Neural progenitor cell (in vitro differentiated cells): ENCODE results near the gene DHX40.

Source experiments
- CTCF ChIP-seq: fragments of 200-600 bp; sonication (generic); IDR thresholded peaks from 2 replicates; pipeline ENCODE4 v1.5.1; 2017; ENCODE audit warnings: antibody characterized with exemption, mild to moderate bottlenecking
- EZH2 ChIP-seq: fragments of 200-600 bp; sonication (generic); IDR thresholded peaks from 2 replicates; pipeline ENCODE4 v1.6.1; 2017; ENCODE audit warnings: antibody characterized with exemption, mild to moderate bottlenecking, moderate library complexity
- EZH2phosphoT487 ChIP-seq: fragments of 200-600 bp; sonication (generic); IDR thresholded peaks from 2 replicates; pipeline ENCODE4 v1.6.1; 2017; ENCODE audit warnings: antibody characterized with exemption

GRCh38 chr17:59558039-59558438, 7.4 kb upstream of the DHX40 start:
- TF ChIP-seq CTCF (no peak), EZH2 (no peak), EZH2phosphoT487 (no peak)
